HG03159 (cell line): ENCODE results near the gene DVL2.

Experiments used
- ATAC-seq: cut with Tn5 transposase; IDR thresholded peaks from one replicate; pipeline ENCODE4 v1.9.1; 2021; ENCODE audit warnings: mild to moderate bottlenecking, moderate library complexity; ENCODE audit not compliant: unreplicated experiment

Gene DVL2

DNA sequence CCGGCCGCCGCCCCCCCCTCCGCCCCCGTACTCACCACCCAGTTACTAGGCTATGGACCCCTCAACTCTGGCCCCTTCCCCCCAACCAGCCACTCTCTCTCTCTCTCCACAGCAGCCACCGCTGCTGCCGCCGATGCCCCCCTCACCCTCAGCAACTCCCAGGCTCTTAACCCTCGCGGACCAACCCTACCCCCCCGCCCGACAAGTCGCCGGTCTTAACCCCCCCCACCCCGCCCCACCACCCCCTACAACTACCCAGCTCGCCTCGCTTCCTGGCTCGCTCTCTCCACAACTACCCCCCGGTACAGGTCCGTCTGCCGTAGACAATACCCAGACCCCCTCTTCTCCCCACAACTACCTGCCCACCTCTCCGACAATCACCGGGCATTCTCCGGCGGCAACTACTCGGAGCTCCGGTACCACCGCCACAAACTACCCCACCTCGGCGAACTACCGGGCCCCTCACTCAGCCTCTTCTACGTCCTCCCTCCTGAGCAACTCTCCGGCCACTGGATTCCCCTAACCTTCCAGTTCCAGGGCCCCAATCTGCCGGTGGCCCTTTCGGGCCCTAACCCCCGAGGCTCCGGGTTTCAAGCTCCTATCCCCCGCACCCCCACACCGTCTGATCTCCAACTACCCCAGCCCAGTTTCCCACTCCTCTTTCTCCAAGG lies 4.2 kb upstream of the DVL2 start:
- ATAC-seq = no peak

DNA sequence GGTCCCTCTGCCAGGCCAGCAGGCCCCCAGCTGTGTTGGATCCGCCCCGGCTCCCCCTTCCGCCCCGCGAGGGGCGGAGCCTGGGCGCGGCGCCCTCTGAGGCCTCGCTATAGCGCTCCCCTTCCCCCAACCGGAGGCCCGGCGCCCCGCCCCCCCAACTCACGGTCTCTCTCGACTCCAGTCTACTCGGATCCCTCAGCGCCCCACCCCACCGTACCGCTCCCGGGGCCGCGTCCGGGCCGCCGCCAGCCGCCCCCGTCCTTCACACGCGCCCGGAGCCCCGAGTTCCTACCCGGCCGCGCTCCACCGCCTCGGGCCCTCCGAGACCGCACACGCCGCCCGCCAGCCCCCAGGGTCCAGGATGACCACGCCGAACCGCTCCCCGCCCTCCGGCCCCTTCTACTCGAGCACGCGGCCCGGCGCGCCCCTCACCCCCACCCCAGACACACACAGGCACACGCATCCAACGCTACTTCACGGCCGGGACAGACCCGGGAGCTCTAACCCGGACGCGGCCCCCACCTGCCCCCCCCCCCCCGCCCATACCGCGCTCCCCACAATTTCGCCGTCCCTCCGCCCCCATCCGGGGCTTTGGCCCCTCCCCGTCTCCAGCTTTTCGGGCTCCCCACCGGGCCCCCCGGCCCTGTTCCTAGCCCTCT lies 3.6 kb upstream of the DVL2 start:
- no peak for ATAC-seq

DNA sequence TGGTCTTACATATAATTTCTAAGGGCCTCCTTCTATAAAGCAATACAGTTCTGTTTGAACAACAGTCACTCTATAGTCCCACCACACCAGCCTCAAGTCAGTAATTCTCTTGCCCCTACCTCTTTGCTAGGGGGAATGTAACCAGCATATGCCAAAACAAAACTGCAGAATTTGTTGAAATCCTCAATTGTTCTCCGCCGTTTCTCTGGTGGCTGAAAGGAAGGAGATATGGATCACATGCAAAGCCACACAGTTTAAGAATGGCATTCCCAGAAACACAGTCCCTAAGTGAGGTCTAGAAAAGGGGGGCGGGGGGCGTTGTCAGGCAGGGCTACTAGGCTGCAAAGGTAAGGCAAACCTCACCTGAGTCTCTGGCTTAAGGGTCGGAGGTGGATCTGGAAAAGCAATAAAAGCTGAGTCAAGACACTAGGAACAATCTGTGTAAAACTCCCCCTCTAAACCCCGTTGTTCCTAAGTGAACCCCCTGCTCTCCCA lies 3.0 kb upstream of the DVL2 start:
- no peak for ATAC-seq

DNA sequence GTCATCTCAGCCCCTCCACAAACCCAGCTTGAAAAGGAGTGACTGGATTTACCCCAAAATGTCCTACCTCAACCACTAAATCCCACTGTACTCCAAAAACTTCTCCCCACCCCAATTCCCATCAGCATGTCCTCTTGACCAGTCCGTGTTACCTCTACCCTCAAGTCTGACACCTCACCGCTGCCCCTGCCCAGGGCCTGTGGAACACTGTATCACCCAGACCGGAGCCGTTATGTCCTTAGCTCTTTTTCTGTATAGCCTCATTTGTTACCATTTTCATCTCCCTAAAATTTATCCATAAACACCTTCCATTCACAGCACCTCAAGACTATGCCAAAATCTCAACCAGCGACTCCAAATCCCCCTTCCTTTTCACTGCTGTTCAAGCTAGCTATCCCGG lies 2.5 kb upstream of the DVL2 start:
- no peak for ATAC-seq

DNA sequence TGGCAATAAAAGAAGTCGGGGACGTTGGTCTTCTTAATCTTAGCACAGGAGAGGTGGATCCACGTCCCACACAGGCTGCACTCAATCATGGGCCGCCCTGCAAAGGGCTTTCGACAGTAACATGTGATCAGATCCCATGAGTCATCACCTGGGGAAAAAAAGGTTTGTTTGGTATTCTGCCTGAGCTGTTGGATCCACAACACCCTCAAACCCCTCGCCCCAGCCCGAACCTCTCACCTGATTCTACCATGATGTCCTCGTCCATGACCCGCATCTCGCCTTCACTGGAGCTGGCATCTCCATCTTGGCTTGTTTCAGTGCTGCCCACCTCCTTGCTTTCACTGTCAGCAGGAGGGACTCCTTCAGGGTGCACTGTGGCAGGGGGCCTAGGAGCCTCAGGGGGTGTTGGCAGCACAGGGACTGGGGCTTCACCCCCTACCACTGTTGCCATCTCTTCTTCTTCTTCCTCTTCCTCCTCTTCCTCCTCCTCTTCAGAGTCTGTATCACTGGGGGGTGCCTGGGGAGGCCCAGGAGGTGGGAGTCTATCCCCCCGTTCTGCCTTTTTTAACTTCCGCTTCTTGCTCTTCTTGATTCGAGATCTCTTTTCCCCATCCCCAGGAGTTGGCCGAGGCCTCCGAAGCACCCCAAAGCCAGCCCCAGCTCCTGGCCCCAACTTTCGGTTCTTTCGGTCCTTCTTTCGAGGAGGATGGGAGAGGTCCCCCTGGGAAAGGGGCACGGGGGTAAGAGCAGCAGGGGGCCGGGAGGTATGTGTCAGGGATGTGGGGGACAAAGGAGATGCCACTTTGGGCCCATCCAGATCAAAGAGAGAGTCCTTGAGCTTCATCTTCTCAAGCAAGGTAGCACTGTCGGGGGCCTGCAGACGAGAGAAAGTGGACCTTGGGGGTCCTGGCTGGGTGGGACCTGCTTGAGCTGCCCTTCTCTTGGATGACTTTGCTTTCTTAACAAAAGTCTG lies 1.7 kb upstream of the DVL2 start:
- no peak for ATAC-seq

DNA sequence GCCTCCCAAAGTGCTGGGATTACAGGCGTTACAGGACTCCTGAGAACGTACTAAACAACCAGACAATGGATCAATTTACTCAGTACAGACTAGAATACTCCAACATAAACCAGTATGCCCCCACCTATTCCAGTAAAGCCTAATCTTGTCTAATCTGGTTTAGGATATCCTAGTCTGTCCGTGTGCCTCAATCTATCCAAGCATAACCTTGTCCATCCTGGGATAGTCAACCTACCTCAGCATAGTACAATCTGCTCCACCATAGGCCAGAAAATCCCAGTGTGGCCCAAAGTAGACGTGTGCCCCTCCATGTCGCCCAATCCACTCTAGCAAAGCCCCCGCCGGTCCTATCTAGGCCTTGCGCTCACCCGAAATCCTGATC lies 625 bp downstream of the DVL2 start:
- no peak for ATAC-seq

DNA sequence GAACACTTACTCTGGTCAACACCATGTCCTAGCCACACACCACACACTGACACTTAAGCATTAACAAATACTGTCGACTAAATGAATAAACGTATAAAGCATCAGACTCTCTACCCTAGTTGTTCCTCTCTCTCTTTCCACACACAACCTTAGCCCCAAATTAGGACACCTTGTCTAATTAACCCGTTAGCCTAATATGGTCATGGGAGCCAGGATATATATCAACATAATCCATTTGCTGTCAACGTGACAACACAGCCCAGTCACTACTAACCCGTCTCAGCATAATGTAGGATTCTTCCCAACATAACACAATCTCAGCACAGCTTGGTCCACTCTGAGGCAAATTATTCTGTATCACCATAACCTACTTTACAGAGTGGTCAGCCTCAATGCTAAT lies 2.2 kb downstream of the DVL2 start:
- ATAC-seq = no peak

DNA sequence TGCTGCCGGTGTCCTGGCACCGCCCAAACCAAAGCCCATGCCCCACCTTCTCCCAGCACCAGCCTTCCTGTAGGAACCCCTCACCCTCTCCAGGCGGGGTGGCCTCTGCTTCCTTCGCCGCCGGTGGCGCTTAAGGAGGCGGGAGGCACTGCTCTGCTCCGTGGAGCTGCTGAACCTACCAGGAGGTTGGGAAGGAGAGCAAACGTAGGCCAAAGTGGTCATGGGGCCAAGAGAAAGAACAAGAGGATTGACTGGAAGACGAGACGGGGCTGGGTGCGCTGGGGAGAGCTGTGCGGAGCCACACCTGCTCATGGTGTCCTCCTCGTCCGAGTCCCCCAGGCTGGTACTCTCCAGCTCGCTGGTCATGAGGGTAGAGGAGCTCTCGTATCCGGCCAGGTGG lies 4.8 kb downstream of the DVL2 start:
- ATAC-seq = no peak

DNA sequence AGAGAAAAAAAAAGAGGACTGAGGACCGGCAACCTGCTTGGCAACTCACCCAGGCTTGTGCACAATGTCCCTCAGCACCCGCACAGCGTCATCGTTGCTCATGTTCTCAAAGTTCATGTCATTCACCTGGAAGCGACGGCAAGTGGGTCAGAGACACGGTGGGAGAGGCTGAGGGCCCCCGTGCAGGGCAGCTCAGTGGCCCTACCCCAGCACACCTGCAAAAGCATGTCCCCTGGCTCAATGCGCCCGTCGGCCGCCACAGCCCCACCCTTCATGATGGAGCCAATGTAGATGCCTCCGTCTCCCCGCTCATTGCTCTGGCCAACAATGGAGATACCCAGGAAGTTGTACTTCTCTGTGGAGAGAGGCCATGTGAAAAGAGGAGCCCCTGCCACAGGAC lies 5.4 kb downstream of the DVL2 start:
- no peak for ATAC-seq

DNA sequence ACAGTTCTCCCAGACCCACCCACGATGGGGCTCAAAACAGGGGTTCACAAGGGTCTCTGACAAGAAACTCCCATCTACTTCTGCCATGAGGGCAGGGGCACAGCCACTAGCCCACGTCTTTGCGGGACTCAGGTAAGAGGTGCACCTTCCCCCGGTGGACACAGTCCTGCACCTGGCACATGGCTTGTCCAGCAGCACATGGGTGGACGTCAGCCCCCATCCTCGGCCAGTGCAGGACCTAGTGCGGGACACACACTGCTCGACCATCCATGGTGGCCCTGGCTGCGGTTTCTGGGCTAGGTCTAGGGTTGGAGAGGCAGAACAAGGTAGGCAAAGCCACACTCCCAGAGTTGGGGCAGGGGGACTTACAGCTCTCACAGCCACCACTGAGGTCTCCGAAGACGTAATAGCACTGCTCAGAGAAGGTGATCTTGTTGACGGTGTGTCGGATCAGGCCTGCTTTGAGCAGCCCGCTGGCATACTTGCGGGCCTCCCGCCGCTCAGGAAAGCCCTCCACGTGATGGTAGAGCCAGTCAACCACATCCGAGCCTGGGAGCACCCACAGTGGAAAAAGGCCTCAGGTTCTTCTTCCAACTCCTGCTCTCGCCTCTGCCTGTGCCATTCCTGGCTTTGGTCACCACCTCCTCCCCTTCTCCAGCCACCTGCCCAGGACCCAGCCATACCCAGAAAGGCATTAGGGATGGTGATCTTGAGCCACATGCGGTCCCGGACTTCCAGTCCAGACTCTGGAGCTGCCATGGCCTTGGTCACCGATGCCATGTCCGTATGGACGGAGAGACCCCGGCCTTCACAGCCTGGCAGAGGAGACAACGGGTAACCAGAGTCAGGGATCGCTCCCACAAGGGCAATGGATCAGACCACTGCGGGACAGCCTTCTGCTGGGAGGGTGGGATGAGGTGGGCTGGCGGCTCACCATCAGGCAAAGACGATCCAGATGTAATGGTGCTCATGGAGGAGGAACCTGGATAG lies 7.3 kb downstream of the DVL2 start:
- no peak for ATAC-seq

DNA sequence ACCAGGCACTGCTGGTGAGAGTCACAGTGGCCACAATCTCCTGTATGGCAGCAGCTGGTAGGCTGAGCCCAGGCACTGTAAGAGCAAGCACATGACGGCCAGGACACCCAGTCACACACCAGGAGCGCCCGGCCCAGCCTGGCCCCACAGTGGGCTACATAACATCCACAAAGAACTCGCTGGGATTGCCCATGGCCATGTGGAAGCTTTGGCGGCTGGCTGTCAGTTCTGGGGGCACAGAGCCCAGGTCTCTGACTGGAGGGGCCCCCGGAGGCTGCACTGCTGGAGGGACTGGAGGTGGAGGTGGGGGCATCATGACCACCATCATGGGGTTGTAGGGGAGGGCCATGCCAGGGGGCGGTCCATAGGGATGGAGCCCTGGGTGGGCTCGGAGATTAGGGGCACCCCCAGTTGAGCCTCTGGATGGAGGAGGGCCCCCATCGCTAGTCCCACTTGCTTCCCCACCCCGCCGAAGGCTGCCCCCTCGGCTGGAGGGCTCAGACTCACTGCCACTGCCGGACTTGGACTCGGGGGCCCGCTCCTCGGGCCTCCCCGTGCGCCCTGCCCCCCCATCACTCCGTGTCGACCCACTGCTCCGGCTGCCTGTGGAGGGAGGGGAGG lies 8.5 kb downstream of the DVL2 start:
- ATAC-seq = no peak

DNA sequence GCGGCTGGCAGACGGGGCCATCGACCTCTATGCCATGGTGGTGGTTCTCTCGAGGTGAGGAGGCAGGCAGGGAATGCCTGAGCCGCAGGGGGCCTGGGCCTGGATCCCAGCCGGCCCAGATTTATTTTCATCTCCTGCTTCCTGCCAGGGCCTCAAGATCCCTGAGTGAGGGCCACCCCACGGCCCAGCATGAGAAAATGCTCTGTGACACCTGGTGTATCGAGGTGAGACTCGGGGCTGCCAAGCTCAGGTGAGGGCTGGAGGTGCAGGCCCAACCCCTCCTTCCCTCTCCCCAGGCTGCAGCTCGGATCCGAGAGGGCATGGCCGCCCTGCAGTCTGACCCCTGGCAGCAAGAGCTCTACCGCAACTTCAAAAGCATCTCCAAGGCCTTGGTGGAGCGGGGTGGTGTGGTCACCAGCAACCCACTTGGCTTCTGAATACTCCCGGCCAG lies 9.6 kb downstream of the DVL2 start:
- no peak for ATAC-seq

DNA sequence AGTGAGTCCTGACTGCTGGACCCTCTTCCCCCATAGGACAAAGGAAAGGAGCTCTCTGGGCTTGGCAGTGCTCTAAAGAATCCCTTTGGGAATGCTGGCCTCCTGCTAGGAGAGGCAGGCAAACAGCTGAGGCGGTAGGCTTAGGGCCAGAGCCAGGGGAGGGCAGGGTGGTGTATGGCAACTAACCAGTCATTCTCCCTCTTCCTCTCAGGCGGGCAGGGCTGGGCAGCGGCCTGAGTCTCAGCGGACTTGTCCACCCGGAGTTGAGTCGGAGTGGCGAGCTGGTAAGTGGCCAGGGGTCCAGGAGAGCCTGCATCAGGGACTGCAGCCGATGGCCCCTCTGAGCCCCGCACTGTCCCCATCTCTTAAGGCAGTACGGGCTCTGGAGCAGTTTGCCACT lies 10.2 kb downstream of the DVL2 start:
- no peak for ATAC-seq

DNA sequence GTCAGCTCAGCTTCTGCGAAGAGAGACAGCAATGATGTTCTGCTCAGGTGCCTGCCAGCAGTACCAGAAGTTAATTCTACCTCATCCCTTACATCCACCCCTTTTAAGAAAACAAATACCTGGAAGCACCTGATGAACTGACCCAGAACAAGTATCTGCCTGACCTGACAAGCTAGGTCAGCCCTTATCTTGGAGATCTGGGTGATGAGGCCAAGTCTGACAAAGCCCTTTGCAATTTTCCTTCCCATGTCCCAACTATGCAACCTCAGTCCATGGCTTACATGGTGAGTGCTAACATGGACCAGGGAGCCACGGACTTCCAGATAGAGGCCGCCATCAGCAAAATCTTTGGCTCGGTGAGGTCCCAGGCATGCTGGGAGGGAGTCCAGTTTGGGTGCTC lies 10.9 kb downstream of the DVL2 start:
- no peak for ATAC-seq

DNA sequence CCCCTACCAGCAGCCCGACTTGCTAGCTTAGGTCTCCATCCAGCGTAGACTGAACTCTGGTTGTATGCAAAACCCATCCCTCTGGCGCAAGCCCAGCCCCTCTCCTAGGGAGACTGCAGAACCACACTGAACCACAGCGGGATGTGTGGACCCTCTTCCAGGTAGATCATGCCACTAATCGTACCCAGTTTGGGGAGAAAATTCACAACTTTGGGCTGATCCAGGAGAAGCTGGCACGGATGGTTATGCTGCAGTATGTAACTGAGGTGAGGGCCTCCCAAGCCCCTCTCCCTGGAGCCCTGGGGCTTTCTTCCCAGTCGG lies 11.4 kb downstream of the DVL2 start:
- ATAC-seq = no peak

DNA sequence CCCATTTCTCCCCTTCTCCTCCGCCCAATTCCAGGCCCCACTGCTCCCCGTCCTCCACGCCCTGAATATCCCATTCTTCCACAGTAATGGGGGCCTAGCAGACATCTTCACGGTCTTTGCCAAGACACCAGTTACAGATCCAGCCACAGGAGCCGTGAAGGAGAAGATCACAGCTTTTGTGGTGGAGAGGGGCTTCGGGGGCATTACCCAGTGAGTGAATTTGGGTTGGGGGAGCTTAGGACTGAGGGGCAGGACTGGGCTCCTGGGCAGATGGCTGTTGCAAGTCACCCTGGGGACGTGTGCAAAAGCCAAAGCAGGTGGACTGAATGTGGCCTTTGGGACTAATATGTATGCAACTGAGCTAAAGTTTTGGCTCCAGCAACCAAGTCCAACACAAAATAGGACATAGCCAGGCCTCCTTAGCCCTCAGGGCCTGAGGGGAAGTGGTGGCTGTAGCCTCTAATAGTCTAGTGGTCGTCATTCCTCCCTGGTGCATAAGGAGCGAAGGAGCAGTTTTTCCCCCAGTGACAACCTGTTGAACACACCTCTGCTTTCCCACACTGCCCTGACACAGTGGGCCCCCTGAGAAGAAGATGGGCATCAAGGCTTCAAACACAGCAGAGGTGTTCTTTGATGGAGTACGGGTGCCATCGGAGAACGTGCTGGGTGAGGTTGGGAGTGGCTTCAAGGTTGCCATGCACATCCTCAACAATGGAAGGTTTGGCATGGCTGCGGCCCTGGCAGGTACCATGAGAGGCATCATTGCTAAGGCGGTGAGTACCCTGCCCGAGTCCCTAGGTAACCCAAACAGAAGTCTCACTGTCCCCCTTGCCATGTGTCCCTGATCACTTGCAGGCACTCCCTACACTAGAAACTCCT lies 12.0 kb downstream of the DVL2 start:
- ATAC-seq = no peak

DNA sequence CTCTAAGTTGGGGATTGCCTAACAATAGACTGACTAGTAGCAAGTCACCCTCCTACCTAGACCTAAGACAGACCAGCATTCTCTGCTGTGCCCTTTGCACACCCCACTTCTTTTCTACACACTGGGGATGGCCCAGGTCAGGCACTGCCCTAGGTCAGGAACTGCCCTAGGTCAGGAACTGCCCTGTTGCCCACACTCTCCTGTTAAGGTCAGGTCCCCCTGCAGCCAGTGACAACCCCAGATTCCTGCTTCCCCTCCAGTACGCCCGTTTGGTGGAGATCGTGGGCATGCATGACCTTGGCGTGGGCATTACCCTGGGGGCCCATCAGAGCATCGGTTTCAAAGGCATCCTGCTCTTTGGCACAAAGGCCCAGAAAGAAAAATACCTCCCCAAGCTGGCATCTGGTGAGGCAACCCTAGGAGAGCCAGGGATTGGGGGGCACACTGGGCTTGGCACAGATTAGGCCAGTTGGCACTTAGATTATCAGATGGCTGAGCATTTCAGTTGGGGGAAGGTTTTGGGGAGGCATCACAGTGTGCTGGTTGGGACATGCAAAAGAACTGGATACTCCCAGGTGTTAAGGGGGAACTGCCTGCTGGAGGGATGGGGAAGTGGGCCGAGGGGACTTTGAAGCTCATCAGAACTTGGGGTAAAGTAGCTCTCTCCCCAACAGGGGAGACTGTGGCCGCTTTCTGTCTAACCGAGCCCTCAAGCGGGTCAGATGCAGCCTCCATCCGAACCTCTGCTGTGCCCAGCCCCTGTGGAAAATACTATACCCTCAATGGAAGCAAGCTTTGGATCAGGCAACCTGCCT lies 12.8 kb downstream of the DVL2 start:
- ATAC-seq = no peak

DNA sequence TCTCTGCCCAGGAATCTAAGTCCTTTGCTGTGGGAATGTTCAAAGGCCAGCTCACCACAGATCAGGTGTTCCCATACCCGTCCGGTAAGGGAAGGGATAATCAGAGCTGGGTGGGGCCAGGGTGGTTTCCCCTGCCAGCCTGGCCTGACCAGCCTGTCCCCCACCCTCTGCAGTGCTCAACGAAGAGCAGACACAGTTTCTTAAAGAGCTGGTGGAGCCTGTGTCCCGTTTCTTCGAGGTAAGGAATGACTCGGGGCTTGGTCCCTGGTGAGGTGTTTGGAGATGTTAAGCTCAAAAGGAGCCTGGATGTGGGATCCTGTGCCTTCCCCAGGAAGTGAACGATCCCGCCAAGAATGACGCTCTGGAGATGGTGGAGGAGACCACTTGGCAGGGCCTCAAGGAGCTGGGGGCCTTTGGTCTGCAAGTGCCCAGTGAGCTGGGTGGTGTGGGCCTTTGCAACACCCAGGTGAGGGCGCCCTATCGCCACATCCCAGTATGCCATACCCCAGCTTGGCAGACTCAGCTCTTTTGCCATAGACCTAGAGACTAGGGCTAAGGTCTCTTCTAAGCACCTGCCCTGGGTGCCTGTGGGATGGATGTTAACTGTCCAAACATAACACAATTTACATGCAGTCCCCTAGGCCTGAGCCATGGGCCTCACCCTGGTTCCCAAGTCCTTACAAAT lies 13.6 kb downstream of the DVL2 start:
- ATAC-seq = no peak
